Measurements from ENCODE around the gene PCDHGA5. TPM values are rescaled to one million over a fixed set of nuclear protein-coding genes. Genes with fewer than 3 reads are reported as not detected.
"Not testable (repeated sequence)": the region's sequence is repeated elsewhere in the genome, so short reads cannot be mapped to it uniquely, and the experiment has no call there.

PCDHGA5 gene
- total RNA-seq, 4 donors from 2014 or later: 0.51 to 3.4 (median 1.6) TPM

GRCh38 chr5:141393267-141393666 lies 29.3 kb downstream of the PCDHGA5 start:
- DNase-seq (ENCODE audit: low spot score in 2 of 2): no peak
- TF ChIP-seq CTCF (IDR thresholded peaks at IDR 0.05): no peak
- TF ChIP-seq POLR2A (IDR thresholded peaks at IDR 0.05): no peak
- no peak overlapping the region for H3K4me3 ChIP-seq (ENCODE audit: low read depth, poor library complexity, severe bottlenecking)
- intact Hi-C loops (cut with DNase I; ENCODE audit: low total_unique reads): no loop called here
- WGBS, 2 donors: 32 to 37% methylated on average over 21 of the region's 21 CpGs

- H3K4me3 ChIP-seq (ENCODE audit: low read depth, poor library complexity, severe bottlenecking); DNase-seq (ENCODE audit: low spot score in 2 of 2); intact Hi-C loops (cut with DNase I; ENCODE audit: low total_unique reads): not testable (repeated sequence)
- WGBS, 2 donors: 33 to 40% methylated on average over 29 to 38 of the region's 53 CpGs
Observed at GRCh38 chr5:141394401-141395187, 30.6 kb downstream of the PCDHGA5 start.

- DNase-seq (ENCODE audit: low spot score in 2 of 2): peak in 1 of 2 donors; percentile 83
- intact Hi-C loops (cut with DNase I; ENCODE audit: low total_unique reads); H3K4me3 ChIP-seq (ENCODE audit: low read depth, poor library complexity, severe bottlenecking): not testable (repeated sequence)
- 8 to 10% methylated on average over 22 to 27 of the region's 43 CpGs for WGBS, 2 donors
Observed at GRCh38 chr5:141397756-141398551, 34.0 kb downstream of the PCDHGA5 start, which contains the start of gene PCDHGB5. PCDHGB5 (plus strand) TSS chr5:141397947; CDS start chr5:141398128, 181 bp downstream.

- no peak overlapping the region for H3K4me3 ChIP-seq (ENCODE audit: low read depth, poor library complexity, severe bottlenecking)
- 29 to 30% methylated on average over 15 of the region's 15 CpGs for WGBS, 2 donors
- intact Hi-C loops (cut with DNase I; ENCODE audit: low total_unique reads): no loop called here
- TF ChIP-seq POLR2A (IDR thresholded peaks at IDR 0.05) (no peak), CTCF (IDR thresholded peaks at IDR 0.05) (no peak)
- DNase-seq (ENCODE audit: low spot score in 2 of 2): no peak
Observed at GRCh38 chr5:141398608-141399007, 34.6 kb downstream of the PCDHGA5 start.

DNA sequence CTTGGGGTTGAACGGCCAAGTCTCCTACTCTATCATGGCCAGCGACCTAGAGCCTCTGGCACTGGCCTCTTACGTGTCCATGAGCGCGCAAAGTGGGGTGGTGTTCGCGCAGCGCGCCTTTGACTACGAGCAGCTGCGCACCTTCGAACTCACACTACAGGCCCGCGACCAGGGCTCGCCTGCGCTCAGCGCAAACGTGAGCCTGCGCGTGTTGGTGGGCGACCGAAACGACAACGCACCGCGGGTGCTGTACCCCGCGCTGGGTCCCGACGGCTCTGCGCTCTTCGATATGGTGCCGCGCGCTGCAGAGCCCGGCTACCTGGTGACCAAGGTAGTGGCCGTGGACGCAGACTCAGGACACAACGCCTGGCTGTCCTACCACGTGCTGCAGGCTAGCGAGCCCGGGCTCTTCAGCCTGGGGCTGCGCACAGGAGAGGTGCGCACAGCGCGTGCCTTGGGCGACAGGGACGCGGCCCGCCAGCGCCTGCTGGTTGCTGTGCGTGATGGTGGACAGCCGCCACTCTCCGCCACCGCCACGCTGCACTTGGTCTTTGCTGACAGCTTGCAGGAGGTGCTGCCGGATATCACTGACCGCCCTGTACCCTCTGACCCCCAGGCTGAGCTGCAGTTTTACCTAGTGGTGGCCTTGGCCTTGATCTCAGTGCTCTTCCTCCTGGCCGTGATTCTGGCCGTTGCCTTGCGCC lies 35.7 kb downstream of the PCDHGA5 start:
- no peak overlapping the region for H3K4me3 ChIP-seq (ENCODE audit: low read depth, poor library complexity, severe bottlenecking)
- 31 to 33% methylated on average over 23 to 41 of the region's 61 CpGs for WGBS, 2 donors
- TF ChIP-seq CTCF (IDR thresholded peaks at IDR 0.05): no peak
- no peak for TF ChIP-seq POLR2A (IDR thresholded peaks at IDR 0.05)
- DNase-seq (ENCODE audit: low spot score in 2 of 2): no peak
- intact Hi-C loops (cut with DNase I; ENCODE audit: low total_unique reads): no loop called here

DNA sequence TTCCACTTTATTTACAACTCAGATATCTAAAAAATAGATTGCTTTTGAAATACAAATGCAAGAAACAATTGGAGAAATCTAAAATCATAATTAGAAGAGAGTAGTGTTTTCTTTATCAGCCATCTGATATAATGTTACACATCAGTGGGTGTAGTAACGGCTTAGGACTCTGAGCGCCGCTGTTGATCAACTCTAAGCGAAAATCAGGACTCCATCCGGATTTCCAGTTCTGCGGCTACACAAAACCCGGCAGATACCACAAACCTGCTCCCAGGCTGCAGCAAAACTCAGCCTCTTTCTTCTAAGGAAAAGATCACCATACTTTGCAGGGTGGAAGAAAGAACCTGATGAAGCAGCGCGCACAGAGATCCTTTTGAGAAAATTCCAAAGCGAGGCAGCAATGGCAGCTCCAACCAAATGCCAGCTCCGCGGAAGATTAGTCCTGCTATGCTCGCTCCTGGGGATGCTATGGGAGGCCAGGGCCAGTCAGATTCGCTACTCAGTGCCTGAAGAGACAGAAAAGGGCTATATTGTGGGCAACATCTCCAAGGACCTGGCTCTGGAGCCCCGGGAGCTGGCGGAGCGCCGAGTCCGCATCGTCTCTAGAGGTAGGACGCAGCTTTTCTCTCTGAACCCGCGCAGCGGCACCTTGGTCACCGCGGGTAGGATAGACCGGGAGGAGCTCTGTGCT lies 38.7 kb downstream of the PCDHGA5 start, which contains the start of gene PCDHGA9:
Gene PCDHGA9 (plus strand): TSS at position 226 of the 691 bp plus-strand sequence. CDS start 175 bp downstream, at position 401.
- no peak for DNase-seq (ENCODE audit: low spot score in 2 of 2)
- intact Hi-C loops (cut with DNase I; ENCODE audit: low total_unique reads): no loop called here
- TF ChIP-seq POLR2A (IDR thresholded peaks at IDR 0.05): no peak
- no peak for TF ChIP-seq CTCF (IDR thresholded peaks at IDR 0.05)
- H3K4me3 ChIP-seq (ENCODE audit: low read depth, poor library complexity, severe bottlenecking): no peak within 1 kb of the TSS
- 14 to 20% methylated on average over 26 to 27 of the region's 27 CpGs for WGBS, 2 donors
